Endothelial cell of umbilical vein (primary cell): ENCODE measurements around the gene ARHGEF40. TPM values are rescaled to one million over a fixed set of nuclear protein-coding genes. Genes with fewer than 3 reads are reported as not detected.

Experiments
- BruUV-seq: library from RNA; stranded (reverse); fragments of 400-500 nt; replicated peaks from 2 replicates; lab custom pipeline; 2021; lab: Mats Ljungman, UMichigan
- CTCF ChIA-PET: fragments of 300-600, 350-600 bp; sonication (Branson Sonifier 250); formaldehyde crosslinking; loops from one replicate; lab custom pipeline; 2021; ENCODE audit warnings: antibody characterized with exemption, inconsistent platforms; lab: Charles Lee
- POLR2A ChIA-PET: fragments of 300-600, 350-600 bp; sonication (Branson Sonifier 250); formaldehyde crosslinking; loops from one replicate; lab custom pipeline; 2021; ENCODE audit warnings: antibody characterized with exemption, inconsistent platforms; lab: Charles Lee
- DNase-seq: peaks from one replicate; pipeline ENCODE4 v3.0.0-alpha.2; 2011; ENCODE audit warnings: low read depth, low spot score
- FAIRE-seq: peaks from 2 replicates; lab custom pipeline; 2011; peaks lifted over from hg19 to GRCh38; lab: Jason Lieb, UNC
- H2AFZ ChIP-seq: 2 replicates; pipeline ENCODE4 v1.6.0; 2012; ENCODE audit warnings: low read depth, low read length, control low read depth, inconsistent platforms
- H3K27ac ChIP-seq: 2 replicates; pipeline ENCODE4 v1.5.1; 2011; ENCODE audit warnings: low read depth, mild to moderate bottlenecking, control low read depth, low read length, moderate library complexity; ENCODE audit not compliant: insufficient read depth
- H3K27me3 ChIP-seq, 2 experiments: 2 replicates each; pipeline versions ENCODE4 v1.6.0 to v1.6.1; 2011; ENCODE audit warnings: low read length in 2 of 2, mixed read lengths in 1 of 2; ENCODE audit not compliant: control insufficient read depth in 2 of 2, insufficient read depth in 2 of 2
- H3K36me3 ChIP-seq, 2 experiments: 2 replicates in 1 of 2; 3 replicates in 1 of 2; pipeline ENCODE4 v1.5.1; 2011; ENCODE audit warnings: low read length in 2 of 2, mild to moderate bottlenecking in 1 of 2, moderate library complexity in 1 of 2; ENCODE audit not compliant: control insufficient read depth in 2 of 2, insufficient read depth in 2 of 2; ENCODE audit errors: extremely low read depth in 1 of 2
- H3K4me1 ChIP-seq: 3 replicates; pipeline ENCODE4 v1.5.1; 2011; ENCODE audit warnings: mild to moderate bottlenecking, low read length; ENCODE audit not compliant: control insufficient read depth, insufficient read depth; ENCODE audit errors: extremely low read depth
- H3K4me2 ChIP-seq: 2 replicates; pipeline ENCODE4 v1.6.1; 2011; ENCODE audit warnings: low read length, control low read depth, mixed read lengths; ENCODE audit not compliant: insufficient read depth
- H3K4me3 ChIP-seq, 3 experiments: fragments of 200-600 bp in 1 of 3; sonication (generic), shearing (Covaris generic) in 1 of 3; replicated peaks in 1 of 3; 2 replicates each; pipeline ENCODE4 v1.5.1; 2011 to 2016; ENCODE audit warnings: control low read depth in 3 of 3, low read length in 3 of 3, mild to moderate bottlenecking in 2 of 3, inconsistent platforms in 1 of 3, low read depth in 1 of 3, moderate library complexity in 1 of 3; ENCODE audit not compliant: insufficient read depth in 1 of 3
- H3K79me2 ChIP-seq: 2 replicates; pipeline ENCODE4 v1.6.0; 2012; ENCODE audit warnings: low read length, inconsistent platforms; ENCODE audit not compliant: control insufficient read depth, insufficient read depth
- H3K9ac ChIP-seq: replicated peaks from 2 replicates; pipeline ENCODE3; 2011; ENCODE audit warnings: low read length, control low read depth; ENCODE audit not compliant: insufficient read depth; ENCODE audit errors: extremely low read depth
- H3K9me1 ChIP-seq: replicated peaks from 3 replicates; pipeline ENCODE4 v1.6.0; 2011; ENCODE audit warnings: mild to moderate bottlenecking, low read length; ENCODE audit not compliant: control insufficient read depth, insufficient read depth; ENCODE audit errors: extremely low read depth
- H3K9me3 ChIP-seq: replicated peaks from 2 replicates; pipeline ENCODE4 v1.5.1; 2012; ENCODE audit warnings: low read length, inconsistent platforms; ENCODE audit not compliant: control insufficient read depth, insufficient read depth
- H4K20me1 ChIP-seq: replicated peaks from 2 replicates; pipeline ENCODE3; 2011; ENCODE audit warnings: mild to moderate bottlenecking, low read length; ENCODE audit not compliant: control insufficient read depth, insufficient read depth; ENCODE audit errors: extremely low read depth
- EZH2 ChIP-seq: IDR thresholded peaks from 2 replicates; pipeline ENCODE4 v1.6.1; 2012; ENCODE audit warnings: borderline replicate concordance, low read depth, mild to moderate bottlenecking, moderate library complexity, low read length, inconsistent platforms; ENCODE audit not compliant: severe bottlenecking
- FOS ChIP-seq: IDR thresholded peaks from 2 replicates; pipeline ENCODE4 v1.6.1; 2011; ENCODE audit warnings: mild to moderate bottlenecking, low read length, moderate library complexity, borderline replicate concordance; ENCODE audit not compliant: insufficient read depth
- GATA2 ChIP-seq: IDR thresholded peaks from 2 replicates; pipeline ENCODE4 v1.7.0; 2011; ENCODE audit warnings: low read depth, mild to moderate bottlenecking, moderate library complexity, mixed read lengths, low read length; ENCODE audit not compliant: insufficient read length, insufficient read depth
- JUN ChIP-seq: IDR thresholded peaks from 2 replicates; pipeline ENCODE4 v1.6.1; 2011; ENCODE audit warnings: borderline replicate concordance, low read depth; ENCODE audit not compliant: insufficient read length, insufficient read depth
- MYC ChIP-seq: IDR thresholded peaks from one replicate; pipeline ENCODE4 v1.6.1; 2011; ENCODE audit warnings: mild to moderate bottlenecking, low read depth, low read length
- POLR2A ChIP-seq: IDR thresholded peaks from 2 replicates; pipeline ENCODE4 v1.6.1; 2012; ENCODE audit warnings: low read depth, mild to moderate bottlenecking, control low read depth, low read length
- POLR2AphosphoS5 ChIP-seq: IDR thresholded peaks from 2 replicates; pipeline ENCODE4 v1.6.1; 2012; ENCODE audit warnings: low read depth, mild to moderate bottlenecking, control low read depth, low read length, moderate library complexity; ENCODE audit not compliant: insufficient read depth
- dilution Hi-C: fragments of 300-500 bp; cut with MboI; formaldehyde crosslinking; loops from one replicate; pipeline ENCODE4 v1.15.0; 2019; ENCODE audit warnings: low sequenced_read_pairs; ENCODE audit not compliant: extremely low pct_ligation_motif_present
- intact Hi-C: fragments of 100-400 bp; cut with micrococcal nuclease; formaldehyde crosslinking; loops from one replicate; pipeline ENCODE4 v1.10.0; 2022
- polyA plus RNA-seq, 4 experiments: library from polyadenylated mRNA; depleted of rRNA in 3 of 4; stranded (reverse) in 3 of 4; unstranded in 1 of 4; fragments of >200 nt; gene quantifications; 2 replicates each; pipeline versions ENCODE4 v1.2.1 to v1.2.3, GENCODE V29; 2011 to 2012; ENCODE audit warnings: missing spikeins in 1 of 4
- total RNA-seq: library from RNA; stranded (reverse); gene quantifications from 2 replicates; pipeline ENCODE4 v1.2.3, GENCODE V29; 2021
- TF ChIP-seq, protein P1 (sequence below), 2 donors: IDR thresholded peaks; 1 replicate in 1 of 2; 2 replicates in 1 of 2; pipeline ENCODE4 v1.5.1; 2011; ENCODE audit warnings: low read length in 2 of 2, mild to moderate bottlenecking in 2 of 2, moderate library complexity in 2 of 2, control low read depth in 1 of 2, inconsistent platforms in 1 of 2, low read depth in 1 of 2; ENCODE audit not compliant: insufficient read depth in 1 of 2; ENCODE audit errors: extremely low read depth in 1 of 2
- TF ChIP-seq, protein P2 (sequence below): IDR thresholded peaks from 2 replicates; pipeline ENCODE4 v1.6.1; 2011; ENCODE audit not compliant: insufficient read depth, insufficient read length

ARHGEF40 gene
- total and polyA plus RNA-seq, 2 donors (not counting 3 experiments of a cell fraction or from before 2014, with no cell fraction given): 2.6 to 19.9 TPM

DNA sequence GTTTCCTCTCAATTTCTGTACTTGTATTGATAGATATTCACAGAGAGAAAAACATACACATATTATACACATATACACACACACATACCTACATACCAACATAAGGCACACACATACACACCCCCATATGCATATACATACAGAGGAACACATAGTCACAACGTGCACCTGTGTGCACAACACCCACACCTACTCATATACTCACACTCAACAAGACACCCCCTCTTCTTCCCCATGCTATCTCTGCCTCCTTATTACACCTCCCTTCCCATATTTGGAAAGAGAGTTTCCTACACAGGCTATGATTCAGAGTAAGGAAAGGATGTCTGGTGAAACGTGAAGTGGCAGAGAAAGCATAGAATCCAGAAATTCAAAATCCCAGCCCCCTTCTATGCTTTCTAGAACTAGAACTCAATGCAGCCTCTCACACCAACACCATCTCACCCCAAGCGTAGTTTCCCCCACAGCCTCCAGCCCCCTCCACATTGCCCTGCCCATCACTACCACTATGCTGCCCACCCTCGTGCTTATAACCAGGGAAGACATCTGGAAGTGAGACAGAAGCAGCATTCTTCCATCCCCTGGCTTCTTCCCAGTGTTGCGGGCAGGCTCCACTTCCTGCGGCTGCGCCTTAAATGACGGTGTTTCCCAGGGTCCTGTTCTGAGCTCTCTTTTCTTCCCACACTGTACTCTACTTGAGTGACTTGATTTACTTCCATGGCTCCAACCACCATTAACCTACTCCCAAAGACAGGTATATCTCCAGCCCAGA is 10.1 kb upstream of the ARHGEF40 start:
- Histone ChIP-seq H3K9me1 (no peaks in the 10 kb centered on the region), H4K20me1 (no peaks in the 10 kb centered on the region), H3K4me2 (no peak overlapping the region), H3K79me2 (no peaks in the 10 kb centered on the region), H2AFZ (no peak overlapping the region), H3K9me3 (no peaks in the 10 kb centered on the region), H3K36me3 (no peaks in the 10 kb centered on the region), H3K4me1 (no peaks in the 10 kb centered on the region), H3K27ac (no peak overlapping the region), H3K9ac (no peak overlapping the region), H3K27me3 (peaks cover 12 to 27% of the 10 kb centered on the region in 2 experiments), H3K4me3 (no peak overlapping the region)
- CTCF ChIA-PET: interaction anchor here (1.3 to 1.8 kb wide), 3 partner anchors 44 to 45 kb away, joined by 3 to 8 read pairs (median 4); no protein-coding TSS in a partner anchor
- dilution Hi-C loops: no loop called here
- intact Hi-C loops: no loop called here
- TF ChIP-seq, protein P1, sequence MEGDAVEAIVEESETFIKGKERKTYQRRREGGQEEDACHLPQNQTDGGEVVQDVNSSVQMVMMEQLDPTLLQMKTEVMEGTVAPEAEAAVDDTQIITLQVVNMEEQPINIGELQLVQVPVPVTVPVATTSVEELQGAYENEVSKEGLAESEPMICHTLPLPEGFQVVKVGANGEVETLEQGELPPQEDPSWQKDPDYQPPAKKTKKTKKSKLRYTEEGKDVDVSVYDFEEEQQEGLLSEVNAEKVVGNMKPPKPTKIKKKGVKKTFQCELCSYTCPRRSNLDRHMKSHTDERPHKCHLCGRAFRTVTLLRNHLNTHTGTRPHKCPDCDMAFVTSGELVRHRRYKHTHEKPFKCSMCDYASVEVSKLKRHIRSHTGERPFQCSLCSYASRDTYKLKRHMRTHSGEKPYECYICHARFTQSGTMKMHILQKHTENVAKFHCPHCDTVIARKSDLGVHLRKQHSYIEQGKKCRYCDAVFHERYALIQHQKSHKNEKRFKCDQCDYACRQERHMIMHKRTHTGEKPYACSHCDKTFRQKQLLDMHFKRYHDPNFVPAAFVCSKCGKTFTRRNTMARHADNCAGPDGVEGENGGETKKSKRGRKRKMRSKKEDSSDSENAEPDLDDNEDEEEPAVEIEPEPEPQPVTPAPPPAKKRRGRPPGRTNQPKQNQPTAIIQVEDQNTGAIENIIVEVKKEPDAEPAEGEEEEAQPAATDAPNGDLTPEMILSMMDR (IDR thresholded peaks at IDR 0.05; ENCODE audit: extremely low read depth in 1 of 2, insufficient read depth in 1 of 2, low read depth in 1 of 2, low read length in 2 of 2): no peak
- TF ChIP-seq POLR2A (no peak), MYC (no peak), POLR2AphosphoS5 (no peak), EZH2 (no peak), FOS (no peak), JUN (no peak), GATA2 (no peak)
- TF ChIP-seq, protein P2, sequence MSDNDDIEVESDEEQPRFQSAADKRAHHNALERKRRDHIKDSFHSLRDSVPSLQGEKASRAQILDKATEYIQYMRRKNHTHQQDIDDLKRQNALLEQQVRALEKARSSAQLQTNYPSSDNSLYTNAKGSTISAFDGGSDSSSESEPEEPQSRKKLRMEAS: no peak
- POLR2A ChIA-PET: no interaction called here
- DNase-seq (no peak), FAIRE-seq (no peak)
- no TSS peak for BruUV-seq
